Ramos (cell line): ENCODE data around the gene MRPL4.
"Not testable (repeated sequence)": the region's sequence is repeated elsewhere in the genome, so short reads cannot be mapped to it uniquely, and the experiment has no call there.

Source experiments
- in situ Hi-C: fragments of 300-500 bp; cut with MboI; formaldehyde crosslinking; loops from one replicate; pipeline ENCODE4 v1.14.3; 2022; ENCODE audit warnings: low sequenced_read_pairs; ENCODE audit not compliant: unreplicated experiment

Gene MRPL4

GRCh38 chr19:10258080-10258710 lies 6.2 kb downstream of the MRPL4 start:
- in situ Hi-C loops = no loop called here

GRCh38 chr19:10259162-10259905 lies 7.3 kb downstream of the MRPL4 start:
- in situ Hi-C loops = no loop called here

DNA sequence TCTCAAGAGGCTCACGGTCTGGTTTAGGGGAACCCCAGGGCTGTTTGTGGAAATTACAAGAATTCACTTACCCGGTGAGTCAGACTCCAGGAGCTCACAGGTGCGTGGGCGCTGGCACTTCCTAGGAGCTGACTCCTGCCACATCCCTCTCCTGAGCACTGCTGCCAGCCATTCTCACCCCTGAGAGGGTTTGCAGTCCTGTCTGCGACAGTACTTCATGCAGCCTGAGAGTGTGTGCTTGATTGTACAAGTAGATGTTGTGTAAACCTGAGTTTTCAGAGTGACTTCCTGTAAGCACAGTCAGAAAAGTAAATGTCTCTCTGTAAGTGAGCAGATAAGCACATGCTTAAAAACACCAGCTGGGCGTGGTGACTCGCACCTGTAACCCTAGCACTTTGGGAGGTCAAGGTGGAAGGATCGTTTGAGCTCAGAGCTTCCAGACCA lies 8.1 kb downstream of the MRPL4 start:
- in situ Hi-C loops = loop anchor here (10.0 kb wide), 1 partner anchor 335 kb away; no protein-coding TSS in a partner anchor

GRCh38 chr19:10262771-10263170 lies 10.8 kb downstream of the MRPL4 start:
- in situ Hi-C loops = loop anchor here (10.0 kb wide), 1 partner anchor 338 kb away; no protein-coding TSS in a partner anchor

- in situ Hi-C loops = loop anchor here (10.0 kb wide), 1 partner anchor 342 kb away; no protein-coding TSS in a partner anchor
These were observed 14.7 kb downstream of the MRPL4 start for GRCh38 chr19:10266706-10267105.

GRCh38 chr19:10268071-10268470 lies 16.1 kb downstream of the MRPL4 start:
- in situ Hi-C loops = loop anchor here (10.0 kb wide), 1 partner anchor 343 kb away; no protein-coding TSS in a partner anchor

GRCh38 chr19:10269333-10270179 lies 17.5 kb downstream of the MRPL4 start:
- in situ Hi-C loops = loop anchor here (5.0 to 10.0 kb wide), 2 partner anchors 118 to 345 kb away; no protein-coding TSS in a partner anchor

- in situ Hi-C loops = loop anchor here (5.0 kb wide), 1 partner anchor 117 kb away; no protein-coding TSS in a partner anchor
These were observed 18.2 kb downstream of the MRPL4 start for GRCh38 chr19:10270180-10270615.

DNA sequence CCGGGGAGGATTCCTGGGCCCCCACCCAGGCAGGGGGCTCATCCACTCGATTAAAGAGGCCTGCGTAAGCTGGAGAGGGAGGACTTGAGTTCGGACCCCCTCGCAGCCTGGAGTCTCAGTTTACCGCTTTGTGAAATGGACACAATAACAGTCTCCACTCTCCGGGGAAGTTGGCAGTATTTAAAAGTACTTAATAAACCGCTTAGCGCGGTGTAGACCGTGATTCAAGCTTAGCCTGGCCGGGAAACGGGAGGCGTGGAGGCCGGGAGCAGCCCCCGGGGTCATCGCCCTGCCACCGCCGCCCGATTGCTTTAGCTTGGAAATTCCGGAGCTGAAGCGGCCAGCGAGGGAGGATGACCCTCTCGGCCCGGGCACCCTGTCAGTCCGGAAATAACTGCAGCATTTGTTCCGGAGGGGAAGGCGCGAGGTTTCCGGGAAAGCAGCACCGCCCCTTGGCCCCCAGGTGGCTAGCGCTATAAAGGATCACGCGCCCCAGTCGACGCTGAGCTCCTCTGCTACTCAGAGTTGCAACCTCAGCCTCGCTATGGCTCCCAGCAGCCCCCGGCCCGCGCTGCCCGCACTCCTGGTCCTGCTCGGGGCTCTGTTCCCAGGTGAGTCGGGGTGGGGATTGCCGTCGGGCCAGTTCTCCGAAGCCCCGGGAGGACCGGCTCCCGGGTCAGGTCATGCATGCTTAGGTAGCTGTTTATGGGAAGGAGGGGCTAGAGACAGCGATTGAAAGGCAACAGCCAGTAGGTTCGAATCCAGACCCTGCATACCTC lies 18.8 kb downstream of the MRPL4 start, which contains the start of gene ICAM1:
ICAM1 (plus strand) TSS at position 505 of the 779 bp plus-strand sequence; CDS start at position 545, 40 bp downstream.
- in situ Hi-C loops = loop anchor here (5.0 kb wide), 1 partner anchor 116 kb away; no protein-coding TSS in a partner anchor

DNA sequence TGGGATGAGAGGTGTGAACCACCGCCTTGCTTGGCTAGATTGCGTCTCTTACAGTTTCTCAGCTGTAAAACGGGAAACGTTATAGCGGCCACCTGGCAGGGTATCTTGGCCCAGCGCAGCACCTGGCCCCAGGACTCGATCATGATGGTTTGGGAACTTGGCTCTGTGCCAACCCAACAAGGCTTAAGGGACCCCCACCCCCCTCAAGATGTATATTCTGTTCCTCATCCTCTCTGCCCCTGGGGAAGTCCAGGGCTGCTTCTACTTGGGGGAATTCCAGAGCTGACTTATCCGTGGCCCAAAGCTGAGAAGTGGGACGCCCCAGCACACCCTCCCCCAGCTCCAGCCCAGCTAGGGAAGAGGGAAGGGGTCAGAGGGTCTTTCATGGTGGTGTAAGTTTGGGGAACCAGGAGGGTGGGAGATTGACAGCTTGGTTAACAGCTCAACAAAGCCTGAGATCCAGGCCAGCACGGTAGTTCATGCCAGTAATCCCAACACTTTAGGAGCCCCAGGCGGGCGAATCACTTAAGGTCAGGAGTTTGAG lies 19.6 kb downstream of the MRPL4 start:
- in situ Hi-C loops = loop anchor here (5.0 kb wide), 1 partner anchor 116 kb away; no protein-coding TSS in a partner anchor

GRCh38 chr19:10274589-10274988 lies 22.6 kb downstream of the MRPL4 start:
- in situ Hi-C loops = loop anchor here (5.0 kb wide), 1 partner anchor 113 kb away; no protein-coding TSS in a partner anchor

- in situ Hi-C loops = no loop called here
These were observed 26.0 kb downstream of the MRPL4 start for GRCh38 chr19:10277795-10278589.

DNA sequence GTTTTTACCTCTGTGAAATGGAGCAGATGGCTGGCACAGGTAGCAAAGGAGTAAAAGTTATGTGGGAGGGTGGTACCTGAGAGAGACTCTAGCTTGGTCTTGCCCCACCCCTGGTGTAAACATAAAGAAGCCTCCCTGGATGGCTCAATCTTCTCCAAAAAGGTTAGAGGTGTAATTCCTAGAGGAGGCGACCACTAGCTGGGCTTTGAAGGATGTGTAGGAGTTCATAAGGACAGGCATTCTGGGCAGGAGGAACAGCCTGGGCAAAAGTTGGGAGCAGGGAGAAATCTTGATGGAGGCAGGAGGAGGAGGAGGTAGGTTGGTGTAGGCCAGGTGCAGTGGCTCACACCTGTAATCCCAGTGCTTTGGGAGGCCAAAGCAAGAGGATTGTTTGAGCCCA lies 26.9 kb downstream of the MRPL4 start:
- in situ Hi-C loops = no loop called here

DNA sequence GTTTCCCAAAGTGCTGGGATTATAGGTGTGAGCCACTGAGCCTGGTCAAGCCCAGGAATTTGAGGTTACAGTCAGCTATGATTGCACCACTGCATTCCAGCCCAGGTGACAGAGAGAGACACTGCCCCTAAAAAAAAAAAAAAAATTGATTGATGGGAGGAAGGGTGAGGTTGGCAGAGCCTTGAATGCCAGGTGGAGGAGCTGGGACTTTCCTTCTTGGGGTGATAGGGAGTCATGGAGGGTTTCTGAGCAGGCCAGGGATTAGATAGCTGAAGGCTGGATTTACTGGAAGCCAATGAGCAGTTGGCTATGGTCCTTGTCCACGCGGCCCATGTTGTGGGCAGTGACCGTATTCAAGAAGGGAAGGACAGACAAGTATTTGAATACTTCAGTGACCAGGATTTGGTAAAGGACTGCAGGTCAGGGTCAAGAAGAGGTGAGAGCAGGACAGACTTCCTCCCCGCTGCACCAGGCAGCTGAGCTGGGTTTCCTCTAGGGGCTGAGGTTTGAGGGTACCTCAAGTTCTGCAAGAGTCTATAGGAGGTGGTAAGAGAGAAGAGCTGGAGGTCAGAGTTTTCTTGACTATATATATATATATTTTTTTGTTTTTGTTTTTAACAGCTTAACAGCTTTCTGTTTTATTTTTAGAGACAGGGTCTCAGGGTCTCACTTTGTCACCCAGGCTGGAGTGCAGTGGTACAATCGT lies 27.9 kb downstream of the MRPL4 start:
- in situ Hi-C loops = no loop called here

GRCh38 chr19:10282043-10282442 lies 30.0 kb downstream of the MRPL4 start:
- in situ Hi-C loops = not testable (repeated sequence)

DNA sequence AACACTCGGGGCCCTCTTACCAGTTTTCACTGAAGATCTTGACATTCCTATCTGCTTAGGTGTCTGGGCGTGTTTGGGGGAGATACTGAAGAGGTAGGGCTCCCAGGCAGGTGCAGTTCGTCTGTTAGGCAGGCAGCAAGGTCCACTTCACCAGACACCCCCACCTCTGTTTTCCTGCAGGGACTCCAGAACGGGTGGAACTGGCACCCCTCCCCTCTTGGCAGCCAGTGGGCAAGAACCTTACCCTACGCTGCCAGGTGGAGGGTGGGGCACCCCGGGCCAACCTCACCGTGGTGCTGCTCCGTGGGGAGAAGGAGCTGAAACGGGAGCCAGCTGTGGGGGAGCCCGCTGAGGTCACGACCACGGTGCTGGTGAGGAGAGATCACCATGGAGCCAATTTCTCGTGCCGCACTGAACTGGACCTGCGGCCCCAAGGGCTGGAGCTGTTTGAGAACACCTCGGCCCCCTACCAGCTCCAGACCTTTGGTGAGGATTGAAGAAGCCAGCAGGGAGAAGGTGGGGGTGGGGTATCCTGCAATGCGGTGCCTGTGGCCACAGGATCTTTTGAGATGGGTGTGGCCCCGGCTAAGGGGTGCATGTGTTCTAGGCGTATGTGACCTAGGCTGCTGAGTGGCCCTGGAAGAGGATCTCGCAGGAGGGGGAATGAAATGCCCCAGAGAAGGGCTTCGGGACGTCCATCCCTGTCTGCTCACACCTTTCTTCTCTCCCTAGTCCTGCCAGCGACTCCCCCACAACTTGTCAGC lies 31.5 kb downstream of the MRPL4 start:
- in situ Hi-C loops = no loop called here
